ENCODE data around the gene MPHOSPH9.
"Not testable (repeated sequence)": the region's sequence is repeated elsewhere in the genome, so short reads cannot be mapped to it uniquely, and the experiment has no call there.

Gene MPHOSPH9

GRCh38 chr12:123207815-123208214 lies 25.1 kb downstream of the MPHOSPH9 start:
- not testable (repeated sequence) for DNase-seq

GRCh38 chr12:123206794-123207193 lies 26.1 kb downstream of the MPHOSPH9 start:
- DNase-seq, result not testable (repeated sequence)

GRCh38 chr12:123200414-123200813 lies 32.5 kb downstream of the MPHOSPH9 start:
- DNase-seq, result no peak

- DNase-seq, result no peak
These were observed 33.0 kb downstream of the MPHOSPH9 start for GRCh38 chr12:123199936-123200335.

GRCh38 chr12:123187637-123188036 lies 45.3 kb downstream of the MPHOSPH9 start:
- no peak for DNase-seq

GRCh38 chr12:123180171-123180570 lies 52.8 kb downstream of the MPHOSPH9 start:
- no peak for DNase-seq

GRCh38 chr12:123171967-123172366 lies 61.0 kb downstream of the MPHOSPH9 start:
- no peak for DNase-seq

- DNase-seq, result no peak
These were observed 65.6 kb downstream of the MPHOSPH9 start for GRCh38 chr12:123167329-123167728.

GRCh38 chr12:123165537-123165936 lies 67.4 kb downstream of the MPHOSPH9 start:
- no peak for DNase-seq

GRCh38 chr12:123164710-123165261 lies 68.2 kb downstream of the MPHOSPH9 start:
- DNase-seq, result no peak

- DNase-seq, result no peak
These were observed 68.7 kb downstream of the MPHOSPH9 start for GRCh38 chr12:123164222-123164621.

- no peak for DNase-seq
These were observed 69.7 kb downstream of the MPHOSPH9 start for GRCh38 chr12:123163227-123163626.

- no peak for DNase-seq
These were observed 72.0 kb downstream of the MPHOSPH9 start for GRCh38 chr12:123160801-123161487.

- no peak for DNase-seq
These were observed 79.0 kb downstream of the MPHOSPH9 start for GRCh38 chr12:123153906-123154305.

GRCh38 chr12:123152833-123153232 lies 80.1 kb downstream of the MPHOSPH9 start:
- DNase-seq, result no peak

GRCh38 chr12:123151457-123152454 lies 81.2 kb downstream of the MPHOSPH9 start:
- no peak for DNase-seq

- peak; percentile 61 for DNase-seq
These were observed 82.0 kb downstream of the MPHOSPH9 start, which contains the start of gene PITPNM2 for GRCh38 chr12:123150744-123151456. TSS of gene PITPNM2 (minus strand) at chr12:123151090. CDS start at chr12:123034590, 116,500 bp downstream.

- DNase-seq, result peak; percentile 17
These were observed 82.6 kb downstream of the MPHOSPH9 start for GRCh38 chr12:123150275-123150743.

- DNase-seq, result no peak
These were observed 83.3 kb downstream of the MPHOSPH9 start for GRCh38 chr12:123149501-123150274.

- DNase-seq, result no peak
These were observed 83.9 kb downstream of the MPHOSPH9 start for GRCh38 chr12:123149088-123149487.

GRCh38 chr12:123148655-123149054 lies 84.3 kb downstream of the MPHOSPH9 start:
- no peak for DNase-seq

- no peak for DNase-seq
These were observed 84.7 kb downstream of the MPHOSPH9 start for GRCh38 chr12:123148223-123148622.
